GM18498 (cell line): ENCODE results near the gene KCNE4.

Experiments used
- ATAC-seq: cut with Tn5 transposase; IDR thresholded peaks from one replicate; pipeline ENCODE4 v1.9.1; 2021; ENCODE audit warnings: mild to moderate bottlenecking, moderate library complexity; ENCODE audit not compliant: unreplicated experiment

Gene KCNE4

DNA sequence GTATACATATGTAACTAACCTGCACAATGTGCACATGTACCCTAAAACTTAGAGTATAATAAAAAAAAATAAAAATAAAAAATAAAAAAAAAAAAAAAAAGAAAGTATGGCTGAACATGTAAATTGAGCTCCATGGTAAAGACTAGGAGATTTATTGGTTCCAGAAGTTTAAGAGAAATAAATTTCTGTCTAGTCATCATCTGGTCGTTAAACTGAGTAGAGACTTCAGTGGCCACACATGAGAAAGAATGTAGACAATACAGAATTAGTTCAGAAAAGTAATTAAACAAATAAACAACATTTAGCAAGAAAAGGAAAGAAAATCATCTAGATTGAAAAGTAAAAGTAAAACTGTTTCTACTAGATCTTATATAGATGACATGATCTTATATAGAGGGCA, 12.4 kb upstream of the KCNE4 start:
- ATAC-seq: no peak

DNA sequence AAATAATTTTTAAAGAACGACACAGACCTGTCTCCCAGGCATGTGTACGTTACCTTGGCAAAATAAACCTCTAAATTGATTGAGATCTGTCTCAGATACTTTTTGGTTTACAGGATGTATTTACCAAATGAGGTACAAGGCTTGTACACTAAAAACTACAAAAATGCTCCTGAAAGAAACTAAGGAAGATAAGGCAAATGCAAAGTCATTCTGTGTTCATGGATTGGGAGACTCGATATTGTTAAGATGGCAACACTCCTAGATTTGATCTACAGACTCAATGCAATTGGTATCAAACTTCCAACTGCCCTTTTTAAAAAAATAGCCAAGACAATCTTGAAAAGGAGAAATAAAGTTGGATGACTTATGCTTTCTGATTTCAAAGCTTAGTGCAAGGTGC, 11.5 kb upstream of the KCNE4 start:
- ATAC-seq: no peak

DNA sequence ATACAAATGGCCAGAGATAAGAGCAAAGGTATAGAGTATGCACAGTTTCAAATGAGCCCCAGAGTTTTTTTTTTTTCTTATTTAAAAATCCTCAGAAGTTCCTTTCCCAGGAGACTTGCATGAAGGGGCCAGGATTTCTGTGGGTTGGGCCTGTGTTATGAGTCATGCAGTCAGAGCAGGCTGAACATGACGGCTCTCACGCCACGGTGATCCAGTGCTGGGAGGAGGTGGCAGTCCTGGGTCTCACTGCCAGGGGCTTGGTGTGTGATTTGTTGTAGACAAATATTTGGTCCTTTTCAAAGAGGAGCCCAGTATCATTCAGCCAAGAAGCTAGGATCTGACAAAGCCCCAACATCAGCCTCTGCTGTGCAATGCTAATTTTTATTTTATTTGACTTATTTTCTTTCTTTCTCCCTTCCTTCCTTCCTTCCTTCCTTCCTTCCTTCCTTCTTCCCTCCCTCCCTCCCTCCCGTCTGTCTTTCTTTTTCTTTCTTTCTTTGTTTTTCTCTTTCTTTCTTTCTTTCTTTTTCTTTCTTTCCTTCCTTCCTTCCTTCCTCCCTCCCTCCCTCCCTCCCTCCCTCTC, 10.4 kb upstream of the KCNE4 start:
- ATAC-seq: no peak

DNA sequence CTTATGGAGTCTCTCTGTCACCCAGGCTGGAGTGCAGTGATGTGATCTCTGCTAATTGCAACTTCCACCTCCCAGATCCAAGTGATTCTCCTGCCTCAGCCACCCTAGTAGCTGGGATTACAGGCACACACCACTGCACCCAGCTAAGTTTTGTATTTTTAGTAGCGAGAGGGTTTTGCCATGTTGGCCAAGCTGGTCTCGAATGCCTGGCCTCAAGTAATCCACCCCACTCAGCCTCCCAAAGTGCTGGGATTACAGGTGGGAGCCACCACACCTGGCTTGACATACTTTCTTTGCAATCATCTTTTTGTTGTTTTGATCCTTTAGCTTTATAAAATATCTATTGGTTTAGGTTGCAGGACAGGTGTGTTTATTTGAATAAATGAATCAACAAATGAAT, 9.7 kb upstream of the KCNE4 start:
- ATAC-seq: no peak

DNA sequence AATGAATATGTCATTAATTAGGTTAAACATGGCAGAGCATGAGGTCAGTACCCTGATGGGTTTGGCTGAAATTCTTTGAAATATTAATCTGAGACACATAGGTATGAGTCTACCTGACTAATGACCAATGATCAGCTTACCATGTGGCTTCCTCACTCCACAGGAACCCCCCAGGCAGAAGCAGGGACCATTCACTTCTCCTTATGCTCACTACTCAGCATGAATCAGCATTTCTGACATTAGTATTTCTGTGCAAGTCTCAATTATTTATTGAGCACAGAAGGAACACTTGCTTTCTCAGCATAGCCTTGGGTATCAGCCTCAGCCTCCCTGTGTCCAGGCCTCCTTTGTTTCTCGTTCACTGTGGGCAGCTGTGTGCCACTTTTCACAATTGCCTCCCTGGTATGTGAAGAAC, 9.3 kb upstream of the KCNE4 start:
- no peak for ATAC-seq

DNA sequence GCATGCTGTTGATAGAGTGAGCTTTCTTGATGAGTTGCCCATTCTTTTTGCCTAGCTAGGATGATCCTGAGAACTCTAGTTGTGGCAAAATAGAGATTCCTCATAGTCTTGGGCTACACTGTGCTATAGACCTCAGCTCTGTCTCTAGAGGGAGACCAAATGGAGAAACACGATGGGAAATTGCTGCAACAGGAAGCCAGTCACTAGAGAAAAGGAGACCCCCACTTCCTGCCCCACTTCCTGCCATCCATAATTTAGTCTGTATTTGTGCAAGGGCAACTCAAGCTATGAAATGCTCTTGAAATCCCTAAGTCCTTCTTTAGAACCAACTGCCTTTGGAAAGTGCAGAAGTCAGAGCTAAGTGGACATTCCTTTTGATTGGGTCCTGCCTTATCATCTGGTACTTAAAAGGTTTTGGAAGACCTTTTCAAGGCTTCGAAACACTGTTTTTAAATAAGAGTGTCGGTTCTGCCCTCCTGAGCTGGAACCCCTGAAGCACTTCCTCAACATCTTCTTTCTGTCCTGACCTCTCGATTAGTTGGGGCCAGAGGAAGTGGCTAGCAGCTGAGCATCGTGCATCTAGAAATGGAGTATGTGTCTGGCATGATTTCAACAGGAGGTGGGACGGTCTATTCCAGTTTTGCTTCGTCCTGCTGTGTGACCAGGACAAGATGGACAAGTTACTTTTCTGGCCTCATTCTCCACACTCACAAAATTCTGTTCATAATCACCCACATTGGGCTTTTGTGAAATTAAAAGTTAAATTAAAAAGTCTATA, 8.6 kb upstream of the KCNE4 start:
- ATAC-seq: peak; percentile 48

DNA sequence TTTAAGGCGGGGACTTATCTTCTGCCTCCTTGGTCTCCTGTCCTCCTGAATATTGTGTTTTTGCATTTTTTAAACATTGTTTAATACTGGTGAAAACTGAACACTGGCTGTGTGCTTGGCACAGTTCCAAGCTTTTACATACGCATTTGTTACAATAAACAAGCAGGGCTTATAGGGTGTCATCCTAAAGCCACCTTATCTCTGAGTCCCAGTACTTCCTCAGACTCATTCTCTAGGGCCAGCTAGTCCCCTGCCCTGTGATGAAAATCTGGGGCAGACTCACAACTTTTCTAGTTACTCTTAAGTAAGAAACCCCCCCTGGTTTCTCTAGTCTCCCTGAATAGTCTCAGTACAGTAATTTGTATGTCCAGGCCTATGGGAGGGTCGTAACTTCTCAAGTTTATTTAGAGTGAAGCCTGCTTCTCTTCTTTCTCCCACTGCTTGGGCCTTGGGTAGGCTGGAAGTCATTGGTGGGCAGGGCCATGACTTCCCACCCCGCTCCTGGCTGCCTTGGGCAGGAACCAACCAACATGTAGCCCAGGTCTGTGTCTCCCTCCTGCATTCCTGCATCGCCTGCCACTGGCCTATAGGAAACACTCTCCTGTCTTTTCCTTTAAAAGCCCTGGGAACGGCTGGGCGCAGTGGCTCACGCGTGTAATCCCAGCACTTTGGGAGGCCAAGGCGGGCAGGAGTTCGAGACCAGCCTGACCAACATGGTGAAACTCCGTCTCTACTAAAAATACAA, 7.7 kb upstream of the KCNE4 start:
- no peak for ATAC-seq

DNA sequence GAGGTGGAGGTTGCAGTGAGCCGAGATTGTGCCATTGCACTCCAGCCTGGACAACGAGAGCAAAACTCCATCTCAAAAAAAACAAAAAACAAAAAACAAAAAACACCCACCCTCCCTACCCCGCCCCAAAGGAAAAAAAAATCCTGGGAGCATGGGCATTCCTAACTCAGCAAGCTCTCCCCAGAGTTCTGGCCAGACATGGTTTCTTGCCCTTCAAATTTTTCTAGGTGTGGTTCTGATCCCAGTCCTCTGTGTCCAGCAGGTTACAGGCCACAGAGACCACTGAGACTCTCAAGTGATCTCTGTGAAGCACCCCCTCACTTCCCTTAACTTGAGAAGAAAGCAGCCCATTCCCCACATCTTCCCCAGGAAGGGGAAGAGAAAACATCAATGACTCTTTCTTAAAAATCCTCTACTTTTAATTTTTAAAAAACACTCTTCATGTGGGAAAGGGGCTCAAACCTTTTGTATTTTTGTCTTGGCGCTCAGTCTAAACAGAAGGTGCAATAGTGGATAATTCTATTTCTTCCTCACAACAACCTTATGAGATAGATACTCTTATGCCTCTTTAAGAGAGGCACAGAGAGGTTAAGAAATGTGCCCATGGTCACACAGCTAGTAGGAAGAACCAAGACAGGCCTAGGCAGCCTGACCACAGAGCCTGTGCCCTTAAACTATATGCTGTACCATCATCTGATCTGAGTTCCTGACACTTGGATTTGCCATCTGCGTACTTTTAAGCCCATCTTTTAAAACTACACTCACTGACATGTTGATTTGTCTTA, 6.9 kb upstream of the KCNE4 start:
- no peak for ATAC-seq

DNA sequence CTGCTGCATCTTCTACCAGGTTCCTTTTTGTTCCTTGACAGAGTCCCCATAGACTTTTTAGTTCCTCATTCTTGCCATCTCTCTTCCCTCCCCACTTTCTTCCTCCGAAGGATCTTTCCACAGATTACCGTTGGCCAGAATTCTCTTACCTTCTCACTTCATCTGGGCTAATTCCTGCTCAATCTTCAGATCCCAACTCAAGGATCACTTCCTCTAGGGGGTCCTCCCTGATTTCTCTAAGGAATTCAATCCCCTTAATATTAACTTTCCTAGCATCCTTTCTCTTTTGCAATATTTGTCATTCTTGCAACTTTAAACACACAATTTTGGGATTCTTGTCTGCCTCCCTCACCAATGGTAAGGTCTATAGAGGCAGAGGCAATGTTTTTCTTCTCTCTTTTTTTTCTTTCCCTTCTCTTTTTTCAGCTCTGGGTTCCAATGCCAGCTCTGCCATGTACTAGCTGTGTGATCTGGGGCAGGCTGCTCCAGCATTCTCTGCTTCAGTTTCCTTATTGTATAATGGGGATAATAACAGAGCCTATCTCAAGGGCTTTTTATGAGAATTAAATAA, 5.4 kb upstream of the KCNE4 start:
- no peak for ATAC-seq

DNA sequence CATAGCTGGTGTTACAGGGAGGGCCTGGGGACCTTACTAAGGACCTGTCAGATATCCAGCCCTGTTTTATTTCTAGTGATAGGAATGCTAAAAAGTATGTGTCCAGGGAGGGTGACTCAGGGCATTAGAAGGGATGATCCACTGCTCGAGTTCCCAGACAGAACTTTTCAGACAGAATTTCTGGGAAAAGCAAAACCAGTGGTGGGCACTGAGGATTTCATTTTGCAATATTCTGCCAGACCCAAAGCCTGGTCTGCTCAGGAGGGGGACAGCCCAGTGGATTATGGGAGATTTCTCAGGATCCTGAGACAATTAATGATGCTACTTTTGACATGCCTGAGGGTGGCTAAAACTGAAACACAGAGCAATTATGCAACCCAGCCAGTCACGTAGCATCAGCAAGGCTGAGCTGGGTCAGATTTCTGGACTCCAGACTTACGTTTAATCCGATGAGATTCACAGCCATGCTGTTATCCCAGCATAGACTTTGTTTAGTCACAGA, 4.7 kb upstream of the KCNE4 start:
- no peak for ATAC-seq

DNA sequence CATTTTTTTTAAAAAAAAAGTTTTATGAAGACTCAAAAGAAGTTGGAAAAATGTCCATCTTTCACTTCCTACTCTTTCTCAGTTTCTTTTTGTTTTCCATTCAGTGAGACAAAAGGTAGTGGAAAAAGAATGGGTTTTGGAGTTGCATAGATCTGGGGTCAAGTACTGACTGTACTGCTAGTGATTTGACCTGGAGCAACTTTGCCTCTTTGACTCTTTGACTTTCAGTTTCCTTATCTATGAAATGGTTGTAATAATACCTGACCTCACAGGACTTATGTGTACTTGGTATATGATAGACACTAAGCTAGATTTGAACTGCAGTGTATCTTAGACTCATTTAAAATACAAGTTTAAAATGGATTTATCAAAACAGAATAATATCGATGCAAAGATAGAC, 3.5 kb upstream of the KCNE4 start:
- ATAC-seq: no peak

DNA sequence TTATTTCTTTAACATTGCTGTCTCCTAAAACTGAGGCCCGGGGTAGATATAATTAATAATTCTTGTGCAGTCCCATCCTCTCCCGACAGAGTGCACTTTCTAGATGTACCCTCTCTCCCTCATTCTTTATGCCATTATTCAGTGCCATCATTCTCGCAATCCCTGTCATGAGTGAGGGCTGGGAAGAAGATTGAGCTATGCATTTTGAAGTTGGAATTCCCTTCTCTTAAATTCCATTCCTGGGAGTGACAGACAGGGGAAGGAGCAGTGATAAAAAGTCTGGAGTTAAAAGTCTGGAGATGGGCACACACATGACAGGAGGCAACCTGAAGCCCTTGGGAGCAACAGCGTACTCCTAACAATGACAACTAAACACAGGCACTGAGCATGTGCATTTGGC, 2.6 kb upstream of the KCNE4 start:
- no peak for ATAC-seq

DNA sequence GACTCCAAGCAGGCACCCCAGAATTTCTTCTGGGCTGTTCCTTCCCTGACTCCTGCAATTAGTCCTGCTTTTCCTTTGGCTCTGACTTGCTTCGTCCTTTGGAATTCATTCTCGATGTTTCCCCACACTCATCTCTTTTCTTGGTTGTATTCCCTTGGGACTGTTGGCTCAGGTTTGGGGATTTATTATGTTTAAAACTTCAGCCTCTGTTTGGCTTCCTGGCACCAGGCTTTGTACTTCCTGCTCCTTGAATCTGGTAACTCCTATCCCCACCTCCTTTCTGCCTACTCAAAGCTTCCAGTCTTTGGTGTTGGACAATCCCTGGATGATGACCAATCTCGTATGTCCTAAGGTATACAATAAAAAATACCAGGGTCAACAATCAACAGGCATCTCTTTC, 1.8 kb upstream of the KCNE4 start:
- ATAC-seq: no peak

DNA sequence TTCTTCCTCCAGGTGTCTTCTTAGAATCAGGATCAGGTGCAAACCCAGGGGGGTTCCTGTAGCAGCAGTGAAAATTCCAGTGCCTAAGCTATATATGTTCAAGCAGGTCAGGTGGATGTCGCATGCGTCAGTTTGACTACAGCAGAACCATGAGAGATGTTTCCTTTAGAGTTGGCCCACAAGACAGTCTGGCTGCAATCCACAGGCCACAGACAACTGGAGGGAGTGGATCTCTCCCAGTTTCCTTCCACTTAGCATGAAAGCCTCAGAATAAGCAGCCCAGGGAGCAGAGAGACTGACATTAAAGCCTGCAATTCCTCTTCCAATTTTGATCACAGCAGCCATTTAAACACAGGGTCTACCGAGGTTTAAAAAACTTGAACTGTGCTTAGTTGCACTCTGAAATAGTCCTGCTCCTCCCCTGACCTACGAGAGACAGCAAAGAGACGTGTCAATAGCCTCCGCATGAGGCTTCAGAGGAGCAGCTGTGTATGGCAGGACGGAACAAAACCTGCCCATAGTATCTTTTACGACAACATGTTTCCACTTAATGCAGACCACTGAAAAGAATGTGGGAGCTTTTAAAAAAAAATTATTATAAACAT, 988 bp upstream of the KCNE4 start:
- ATAC-seq: no peak

DNA sequence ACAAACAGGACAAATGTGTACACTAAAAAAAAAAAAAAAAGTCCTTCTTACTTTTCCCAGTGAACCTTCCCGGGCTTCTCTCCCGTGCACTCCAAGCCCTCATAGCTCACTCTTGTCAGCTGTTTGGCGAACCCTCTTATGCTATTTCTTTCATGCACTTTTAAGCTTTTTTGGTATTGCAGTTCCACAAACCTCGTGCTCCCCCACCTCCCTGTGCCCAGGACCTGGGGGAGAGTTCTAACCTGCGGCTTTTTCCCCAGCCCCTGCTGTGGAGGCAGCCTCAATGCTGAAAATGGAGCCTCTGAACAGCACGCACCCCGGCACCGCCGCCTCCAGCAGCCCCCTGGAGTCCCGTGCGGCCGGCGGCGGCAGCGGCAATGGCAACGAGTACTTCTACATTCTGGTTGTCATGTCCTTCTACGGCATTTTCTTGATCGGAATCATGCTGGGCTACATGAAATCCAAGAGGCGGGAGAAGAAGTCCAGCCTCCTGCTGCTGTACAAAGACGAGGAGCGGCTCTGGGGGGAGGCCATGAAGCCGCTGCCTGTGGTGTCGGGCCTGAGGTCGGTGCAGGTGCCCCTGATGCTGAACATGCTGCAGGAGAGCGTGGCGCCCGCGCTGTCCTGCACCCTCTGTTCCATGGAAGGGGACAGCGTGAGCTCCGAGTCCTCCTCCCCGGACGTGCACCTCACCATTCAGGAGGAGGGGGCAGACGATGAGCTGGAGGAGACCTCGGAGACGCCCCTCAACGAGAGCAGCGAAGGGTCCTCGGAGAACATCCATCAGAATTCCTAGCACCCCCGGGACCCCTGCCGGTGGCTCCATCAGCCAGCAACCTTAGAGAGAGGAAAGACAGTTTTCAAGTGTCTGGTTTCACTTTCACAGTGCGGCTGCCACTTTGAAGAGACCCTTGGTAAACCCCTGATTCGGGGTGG, 826 bp downstream of the KCNE4 start:
- ATAC-seq: no peak

DNA sequence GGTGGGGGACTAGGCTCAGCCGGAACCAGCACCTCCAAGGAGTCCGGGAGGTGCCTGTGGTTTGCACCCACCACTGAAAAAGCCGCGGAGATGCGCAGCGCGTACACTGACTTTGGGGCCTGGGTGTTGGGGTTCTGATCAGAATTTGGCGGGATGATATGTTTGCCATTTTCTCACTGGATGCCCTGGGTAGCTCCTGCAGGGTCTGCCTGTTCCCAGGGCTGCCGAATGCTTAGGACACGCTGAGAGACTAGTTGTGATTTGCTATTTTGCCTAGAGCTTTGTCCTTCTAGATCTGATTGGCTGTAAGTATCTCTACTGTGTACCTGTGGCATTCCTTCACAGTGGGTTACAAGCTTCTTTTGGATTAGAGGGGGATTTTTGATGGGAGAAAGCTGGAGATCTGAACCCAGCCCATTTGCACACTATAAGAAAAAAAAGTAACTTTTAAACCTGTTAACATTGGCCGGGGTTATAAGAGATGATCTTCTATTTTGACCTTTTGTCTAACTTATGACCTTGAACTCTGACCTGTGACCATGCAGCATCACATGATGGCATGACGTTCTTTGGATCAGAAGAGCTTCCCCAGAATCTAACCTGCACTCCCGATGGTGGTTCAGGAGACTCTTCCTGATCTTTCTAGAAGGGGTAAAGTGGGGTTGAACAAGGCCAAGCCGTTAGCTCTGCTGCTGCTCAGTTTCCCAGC, 1.6 kb downstream of the KCNE4 start:
- no peak for ATAC-seq

DNA sequence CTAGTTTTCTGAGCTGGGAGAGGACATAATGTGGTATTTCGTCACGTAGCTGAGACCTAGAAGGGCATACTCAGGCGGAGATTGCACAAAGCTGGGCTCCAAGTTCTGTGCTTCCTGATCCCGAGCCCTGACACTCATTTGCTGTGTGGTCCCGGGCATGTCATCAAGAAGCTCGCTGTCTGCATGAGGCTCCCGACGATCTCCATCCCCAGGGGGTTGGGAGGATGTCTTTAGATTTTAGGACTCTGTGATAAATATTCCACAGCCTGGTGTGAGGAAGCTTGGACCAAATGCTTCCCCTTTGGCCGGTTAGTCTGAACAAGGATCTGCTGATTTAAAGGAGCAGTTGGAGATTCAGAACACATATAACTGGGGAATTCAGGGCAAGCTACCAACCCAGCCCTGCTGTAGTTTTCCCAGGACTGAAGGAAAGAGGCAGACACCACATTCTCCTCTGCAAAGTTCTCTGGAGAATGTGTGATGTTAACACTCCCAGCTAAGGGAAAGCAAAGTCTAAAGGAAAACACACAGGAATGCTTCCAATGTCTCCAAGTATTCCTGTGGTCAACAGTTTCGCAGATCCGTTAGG, 2.3 kb downstream of the KCNE4 start:
- no peak for ATAC-seq

DNA sequence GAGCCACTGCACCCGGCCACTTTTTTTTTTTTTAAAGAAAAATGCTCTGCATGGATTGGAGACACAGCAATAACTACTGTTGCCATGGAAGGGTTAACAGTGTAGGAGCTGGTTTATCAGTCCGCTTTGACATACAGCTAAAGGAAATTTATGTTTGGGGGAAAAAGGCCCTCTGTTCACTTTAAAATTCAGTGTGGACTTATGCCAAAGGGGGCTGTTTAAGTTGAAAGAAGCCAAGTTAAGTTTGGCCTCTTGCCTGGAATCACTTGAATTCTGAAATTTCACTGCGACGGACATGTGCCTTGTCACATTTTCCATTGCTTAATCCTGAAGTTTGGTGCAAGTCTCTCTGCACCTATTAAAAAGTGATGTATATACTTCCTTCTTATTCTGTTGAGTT, 3.1 kb downstream of the KCNE4 start:
- no peak for ATAC-seq
